WTC11 (cell line): ENCODE data around the gene CHORDC1. TPM values are rescaled to one million over a fixed set of nuclear protein-coding genes. Genes with fewer than 3 reads are reported as not detected.
"Not testable (repeated sequence)": the region's sequence is repeated elsewhere in the genome, so short reads cannot be mapped to it uniquely, and the experiment has no call there.

Experiments used
- ATAC-seq: fragments of 200-7000 bp; cut with Tn5 transposase; 2 replicates; pipeline ENCODE4 v1.10.0; 2021; ENCODE audit warnings: mild to moderate bottlenecking, moderate library complexity
- CTCF ChIA-PET: fragments of 300-600 bp; sonication (Branson Sonifier 250); formaldehyde crosslinking; loops from one replicate; lab custom pipeline; 2021; ENCODE audit warnings: antibody characterized with exemption; lab: Charles Lee
- POLR2A ChIA-PET: fragments of 350-600 bp; sonication (Branson Sonifier 250); formaldehyde crosslinking; loops from one replicate; lab custom pipeline; 2021; ENCODE audit warnings: antibody characterized with exemption; lab: Charles Lee
- DNase-seq: peaks from one replicate; pipeline ENCODE4 v3.0.0; 2021; ENCODE audit warnings: low spot score
- H3K27ac Mint-ChIP-seq: 2 replicates; pipeline ENCODE4 v1.8.0; 2021; ENCODE audit warnings: mixed read lengths
- H3K27me3 Mint-ChIP-seq: 2 replicates; pipeline ENCODE4 v1.8.0; 2021; ENCODE audit warnings: low read depth, mild to moderate bottlenecking, moderate library complexity, mixed read lengths
- H3K36me3 Mint-ChIP-seq: 2 replicates; pipeline ENCODE4 v1.8.0; 2021; ENCODE audit warnings: mixed read lengths
- H3K4me1 Mint-ChIP-seq: 2 replicates; pipeline ENCODE4 v1.8.0; 2022; ENCODE audit warnings: mixed read lengths
- H3K4me3 Mint-ChIP-seq: 2 replicates; pipeline ENCODE4 v1.8.0; 2021; ENCODE audit warnings: mild to moderate bottlenecking, moderate library complexity, mixed read lengths
- H3K9me3 Mint-ChIP-seq: 2 replicates; pipeline ENCODE4 v1.8.0; 2021; ENCODE audit warnings: mixed read lengths
- ELF4 ChIP-seq: sonication (generic); formaldehyde crosslinking; IDR thresholded peaks from 2 replicates; pipeline ENCODE4 v1.8.1; 2022; ENCODE audit warnings: low read depth, mild to moderate bottlenecking, moderate library complexity, missing genetic modification reagents
- GTF2I ChIP-seq: fragments of 250-450 bp; sonication (Bioruptor Pico); conservative IDR thresholded peaks from 2 replicates; pipeline ENCODE4 v1.4.0; 2021; ENCODE audit warnings: mild to moderate bottlenecking
- HMGA2 ChIP-seq: fragments of 250-450 bp; sonication (Bioruptor Pico); IDR thresholded peaks from 2 replicates; pipeline ENCODE4 v1.4.0; 2021; ENCODE audit warnings: mild to moderate bottlenecking, moderate library complexity
- HMGXB4 ChIP-seq: sonication (generic); formaldehyde crosslinking; IDR thresholded peaks from 2 replicates; pipeline ENCODE4 v1.8.1; 2023; ENCODE audit warnings: mild to moderate bottlenecking, moderate library complexity, missing genetic modification reagents
- IRF2 ChIP-seq: sonication (generic); formaldehyde crosslinking; IDR thresholded peaks from 2 replicates; pipeline ENCODE4 v1.8.0; 2022; ENCODE audit warnings: low read depth, missing genetic modification reagents, borderline replicate concordance
- JUN ChIP-seq: sonication (generic); formaldehyde crosslinking; IDR thresholded peaks from 2 replicates; pipeline ENCODE4 v1.8.0; 2023; ENCODE audit warnings: mild to moderate bottlenecking, missing genetic modification reagents
- NR1H2 ChIP-seq: sonication (generic); formaldehyde crosslinking; IDR thresholded peaks from 2 replicates; pipeline ENCODE4 v1.9.0; 2021; ENCODE audit warnings: mild to moderate bottlenecking, moderate library complexity, missing genetic modification reagents
- SP1 ChIP-seq: sonication (generic); formaldehyde crosslinking; conservative IDR thresholded peaks from 2 replicates; pipeline ENCODE4 v1.8.1; 2022; ENCODE audit warnings: missing genetic modification reagents
- ZNF138 ChIP-seq: sonication (generic); formaldehyde crosslinking; conservative IDR thresholded peaks from 2 replicates; pipeline ENCODE4 v1.8.1; 2022; ENCODE audit warnings: mild to moderate bottlenecking, moderate library complexity, missing genetic modification reagents
- ZNF317 ChIP-seq: sonication (generic); formaldehyde crosslinking; IDR thresholded peaks from 2 replicates; pipeline ENCODE4 v1.8.1; 2023; ENCODE audit warnings: low read depth, mild to moderate bottlenecking, moderate library complexity, missing genetic modification reagents, borderline replicate concordance
- ZNF396 ChIP-seq: fragments of 250-450 bp; sonication (Bioruptor Pico); IDR thresholded peaks from 2 replicates; pipeline ENCODE4 v1.8.0; 2021; ENCODE audit warnings: mild to moderate bottlenecking, moderate library complexity, borderline replicate concordance
- ZNF532 ChIP-seq: fragments of 250-450 bp; sonication (Bioruptor Pico); IDR thresholded peaks from 2 replicates; pipeline ENCODE4 v1.9.0; 2021; ENCODE audit warnings: mild to moderate bottlenecking, borderline replicate concordance
- total RNA-seq: library from RNA; stranded (reverse); gene quantifications from 3 replicates; pipeline ENCODE4 v1.2.3, GENCODE V29; 2021
- TF ChIP-seq, protein P1 (sequence below): sonication (generic); formaldehyde crosslinking; IDR thresholded peaks from 2 replicates; pipeline ENCODE4 v1.8.1; 2022; ENCODE audit warnings: low read depth, missing genetic modification reagents, borderline replicate concordance
- TF ChIP-seq, protein P2 (sequence below): sonication (generic); formaldehyde crosslinking; IDR thresholded peaks from 2 replicates; pipeline ENCODE4 v1.8.0; 2023; ENCODE audit warnings: mild to moderate bottlenecking, missing genetic modification reagents
- TF ChIP-seq, protein P3 (sequence below): fragments of 200-600 bp; IDR thresholded peaks from 2 replicates; pipeline ENCODE4 v1.8.0; 2022; ENCODE audit warnings: antibody characterized with exemption
- TF ChIP-seq, protein P4 (sequence below): fragments of 250-450 bp; sonication (Bioruptor Pico); IDR thresholded peaks from 2 replicates; pipeline ENCODE4 v1.9.0; 2021; ENCODE audit warnings: mild to moderate bottlenecking
- TF ChIP-seq, protein P5 (sequence below): sonication (generic); formaldehyde crosslinking; IDR thresholded peaks from 2 replicates; pipeline ENCODE4 v1.8.1; 2022; ENCODE audit warnings: low read depth, mild to moderate bottlenecking, moderate library complexity, missing genetic modification reagents, borderline replicate concordance

The CHORDC1 gene
- total RNA-seq, 1 experiment from 2014 or later: 71.8 TPM

DNA sequence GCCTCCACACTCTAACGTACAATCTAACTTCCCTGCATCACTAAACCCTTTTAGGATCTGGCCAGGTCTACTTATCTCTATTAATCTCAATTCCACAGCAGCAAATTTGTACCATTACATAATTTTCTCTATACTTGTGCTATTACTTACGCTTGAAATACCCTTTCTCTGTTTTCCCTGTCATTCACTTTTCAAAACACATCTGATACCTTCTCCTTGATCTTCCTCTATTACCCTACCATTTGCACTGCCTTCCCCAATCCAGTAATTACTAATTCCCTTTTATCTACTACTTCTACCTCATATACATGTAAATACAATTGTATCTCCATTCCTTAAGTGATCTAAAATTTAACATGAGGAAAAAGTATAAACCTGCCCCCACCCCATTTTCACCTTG is 14.0 kb downstream of the CHORDC1 start:
- H3K36me3 Mint-ChIP-seq: peaks cover 65% of the 10 kb centered on the region
- no peaks in the 10 kb centered on the region for H3K9me3 Mint-ChIP-seq
- DNase-seq: no peak
- H3K27ac Mint-ChIP-seq: no peak overlapping the region
- no peak overlapping the region for H3K4me3 Mint-ChIP-seq
- ChIA-PET POLR2A (no interaction called here), CTCF (interaction anchor here (0.8 kb wide), 1 partner anchor 10 kb away, joined by 3 read pairs; no protein-coding TSS in a partner anchor)
- H3K4me1 Mint-ChIP-seq: no peaks in the 10 kb centered on the region
- no peak for TF ChIP-seq ZNF396
- TF ChIP-seq SP1 (CRISPR knock-in tag): no peak
- TF ChIP-seq HMGA2: no peak
- TF ChIP-seq IRF2 (CRISPR knock-in tag): no peak
- TF ChIP-seq NR1H2: no peak
- TF ChIP-seq, protein P1, sequence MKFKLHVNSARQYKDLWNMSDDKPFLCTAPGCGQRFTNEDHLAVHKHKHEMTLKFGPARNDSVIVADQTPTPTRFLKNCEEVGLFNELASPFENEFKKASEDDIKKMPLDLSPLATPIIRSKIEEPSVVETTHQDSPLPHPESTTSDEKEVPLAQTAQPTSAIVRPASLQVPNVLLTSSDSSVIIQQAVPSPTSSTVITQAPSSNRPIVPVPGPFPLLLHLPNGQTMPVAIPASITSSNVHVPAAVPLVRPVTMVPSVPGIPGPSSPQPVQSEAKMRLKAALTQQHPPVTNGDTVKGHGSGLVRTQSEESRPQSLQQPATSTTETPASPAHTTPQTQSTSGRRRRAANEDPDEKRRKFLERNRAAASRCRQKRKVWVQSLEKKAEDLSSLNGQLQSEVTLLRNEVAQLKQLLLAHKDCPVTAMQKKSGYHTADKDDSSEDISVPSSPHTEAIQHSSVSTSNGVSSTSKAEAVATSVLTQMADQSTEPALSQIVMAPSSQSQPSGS (CRISPR knock-in tag): no peak
- no peak for TF ChIP-seq ZNF532 (CRISPR knock-in tag)
- TF ChIP-seq, protein P2, sequence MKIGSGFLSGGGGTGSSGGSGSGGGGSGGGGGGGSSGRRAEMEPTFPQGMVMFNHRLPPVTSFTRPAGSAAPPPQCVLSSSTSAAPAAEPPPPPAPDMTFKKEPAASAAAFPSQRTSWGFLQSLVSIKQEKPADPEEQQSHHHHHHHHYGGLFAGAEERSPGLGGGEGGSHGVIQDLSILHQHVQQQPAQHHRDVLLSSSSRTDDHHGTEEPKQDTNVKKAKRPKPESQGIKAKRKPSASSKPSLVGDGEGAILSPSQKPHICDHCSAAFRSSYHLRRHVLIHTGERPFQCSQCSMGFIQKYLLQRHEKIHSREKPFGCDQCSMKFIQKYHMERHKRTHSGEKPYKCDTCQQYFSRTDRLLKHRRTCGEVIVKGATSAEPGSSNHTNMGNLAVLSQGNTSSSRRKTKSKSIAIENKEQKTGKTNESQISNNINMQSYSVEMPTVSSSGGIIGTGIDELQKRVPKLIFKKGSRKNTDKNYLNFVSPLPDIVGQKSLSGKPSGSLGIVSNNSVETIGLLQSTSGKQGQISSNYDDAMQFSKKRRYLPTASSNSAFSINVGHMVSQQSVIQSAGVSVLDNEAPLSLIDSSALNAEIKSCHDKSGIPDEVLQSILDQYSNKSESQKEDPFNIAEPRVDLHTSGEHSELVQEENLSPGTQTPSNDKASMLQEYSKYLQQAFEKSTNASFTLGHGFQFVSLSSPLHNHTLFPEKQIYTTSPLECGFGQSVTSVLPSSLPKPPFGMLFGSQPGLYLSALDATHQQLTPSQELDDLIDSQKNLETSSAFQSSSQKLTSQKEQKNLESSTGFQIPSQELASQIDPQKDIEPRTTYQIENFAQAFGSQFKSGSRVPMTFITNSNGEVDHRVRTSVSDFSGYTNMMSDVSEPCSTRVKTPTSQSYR: no peak
- no peak for TF ChIP-seq ZNF317
- TF ChIP-seq HMGXB4: no peak
- no peaks in the 10 kb centered on the region for H3K27me3 Mint-ChIP-seq
- no peak for ATAC-seq

DNA sequence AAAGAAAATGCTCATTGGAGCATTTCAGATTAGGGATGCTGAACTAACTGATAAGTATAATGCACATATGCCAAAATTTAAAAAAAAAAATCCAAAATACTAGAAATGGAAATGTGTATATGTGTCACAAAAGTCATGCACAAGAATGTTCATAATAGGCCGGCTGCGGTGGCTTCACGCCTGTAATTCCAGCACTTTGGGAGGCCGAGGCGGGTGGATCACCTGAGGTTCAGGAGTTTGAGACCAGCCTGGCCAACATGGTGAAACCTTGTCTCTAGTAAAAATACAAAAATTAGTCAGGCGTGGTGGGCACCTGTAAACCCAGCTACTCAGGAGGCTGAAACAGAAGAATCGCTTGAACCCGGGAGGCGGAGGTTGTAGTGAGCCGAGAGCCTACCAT is 14.9 kb downstream of the CHORDC1 start:
- DNase-seq, POLR2A ChIA-PET, H3K4me3 Mint-ChIP-seq, ATAC-seq, H3K9me3 Mint-ChIP-seq, H3K4me1 Mint-ChIP-seq, H3K27me3 Mint-ChIP-seq, H3K27ac Mint-ChIP-seq, CTCF ChIA-PET: not testable (repeated sequence)
- H3K36me3 Mint-ChIP-seq: peaks cover 64% of the 10 kb centered on the region

DNA sequence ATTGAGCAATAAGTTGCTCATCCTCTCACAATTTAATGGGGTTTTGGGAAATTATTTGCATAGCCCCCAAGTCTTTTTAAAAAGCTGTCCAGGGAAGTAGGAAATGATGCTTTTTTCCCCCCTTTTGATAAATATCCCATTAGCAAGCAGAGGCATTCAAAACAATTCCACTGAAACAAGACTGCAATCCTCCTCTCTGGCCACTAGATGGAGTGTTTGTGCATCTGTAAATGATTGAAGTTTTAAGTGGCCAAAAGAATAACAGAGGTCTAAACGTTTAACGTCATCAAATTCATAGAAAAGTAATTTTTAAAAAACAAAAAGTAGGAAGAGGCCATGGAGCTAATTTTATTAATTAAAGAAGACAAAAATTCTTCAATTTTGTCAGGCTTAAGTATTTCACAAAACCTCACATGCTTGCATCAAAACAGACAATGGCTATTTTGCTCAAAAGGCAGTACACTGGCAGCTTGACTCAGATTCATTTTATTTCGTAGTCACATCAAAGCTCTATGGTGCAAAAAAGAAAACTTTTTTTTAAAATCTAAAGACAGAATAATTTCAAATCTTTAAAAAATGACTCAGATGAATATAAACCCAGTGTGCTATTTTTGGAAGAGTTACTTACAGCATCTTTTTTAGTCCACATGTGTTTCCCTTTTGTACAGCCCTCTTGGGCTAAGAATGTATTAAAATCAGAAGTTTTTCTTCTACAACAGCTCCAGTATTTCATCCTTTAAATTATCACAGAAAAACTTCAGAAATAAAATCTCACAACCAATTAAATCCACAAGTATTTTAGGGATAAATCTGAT is 17.8 kb downstream of the CHORDC1 start:
- no peaks in the 10 kb centered on the region for H3K4me1 Mint-ChIP-seq
- ATAC-seq: no peak; the same call in 1 of the 2 replicates
- no peak for TF ChIP-seq GTF2I (CRISPR knock-in tag)
- TF ChIP-seq, protein P3, sequence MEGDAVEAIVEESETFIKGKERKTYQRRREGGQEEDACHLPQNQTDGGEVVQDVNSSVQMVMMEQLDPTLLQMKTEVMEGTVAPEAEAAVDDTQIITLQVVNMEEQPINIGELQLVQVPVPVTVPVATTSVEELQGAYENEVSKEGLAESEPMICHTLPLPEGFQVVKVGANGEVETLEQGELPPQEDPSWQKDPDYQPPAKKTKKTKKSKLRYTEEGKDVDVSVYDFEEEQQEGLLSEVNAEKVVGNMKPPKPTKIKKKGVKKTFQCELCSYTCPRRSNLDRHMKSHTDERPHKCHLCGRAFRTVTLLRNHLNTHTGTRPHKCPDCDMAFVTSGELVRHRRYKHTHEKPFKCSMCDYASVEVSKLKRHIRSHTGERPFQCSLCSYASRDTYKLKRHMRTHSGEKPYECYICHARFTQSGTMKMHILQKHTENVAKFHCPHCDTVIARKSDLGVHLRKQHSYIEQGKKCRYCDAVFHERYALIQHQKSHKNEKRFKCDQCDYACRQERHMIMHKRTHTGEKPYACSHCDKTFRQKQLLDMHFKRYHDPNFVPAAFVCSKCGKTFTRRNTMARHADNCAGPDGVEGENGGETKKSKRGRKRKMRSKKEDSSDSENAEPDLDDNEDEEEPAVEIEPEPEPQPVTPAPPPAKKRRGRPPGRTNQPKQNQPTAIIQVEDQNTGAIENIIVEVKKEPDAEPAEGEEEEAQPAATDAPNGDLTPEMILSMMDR: peak; percentile 76
- TF ChIP-seq ELF4 (CRISPR knock-in tag): no peak
- TF ChIP-seq, protein P4, sequence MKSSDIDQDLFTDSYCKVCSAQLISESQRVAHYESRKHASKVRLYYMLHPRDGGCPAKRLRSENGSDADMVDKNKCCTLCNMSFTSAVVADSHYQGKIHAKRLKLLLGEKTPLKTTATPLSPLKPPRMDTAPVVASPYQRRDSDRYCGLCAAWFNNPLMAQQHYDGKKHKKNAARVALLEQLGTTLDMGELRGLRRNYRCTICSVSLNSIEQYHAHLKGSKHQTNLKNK (CRISPR knock-in tag): no peak
- no peak for TF ChIP-seq JUN
- no peak for TF ChIP-seq ZNF138 (CRISPR knock-in tag)
- TF ChIP-seq, protein P5, sequence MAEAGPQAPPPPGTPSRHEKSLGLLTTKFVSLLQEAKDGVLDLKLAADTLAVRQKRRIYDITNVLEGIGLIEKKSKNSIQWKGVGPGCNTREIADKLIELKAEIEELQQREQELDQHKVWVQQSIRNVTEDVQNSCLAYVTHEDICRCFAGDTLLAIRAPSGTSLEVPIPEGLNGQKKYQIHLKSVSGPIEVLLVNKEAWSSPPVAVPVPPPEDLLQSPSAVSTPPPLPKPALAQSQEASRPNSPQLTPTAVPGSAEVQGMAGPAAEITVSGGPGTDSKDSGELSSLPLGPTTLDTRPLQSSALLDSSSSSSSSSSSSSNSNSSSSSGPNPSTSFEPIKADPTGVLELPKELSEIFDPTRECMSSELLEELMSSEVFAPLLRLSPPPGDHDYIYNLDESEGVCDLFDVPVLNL (CRISPR knock-in tag): no peak

More for the DNA sequence above, 17.8 kb downstream of the CHORDC1 start:
- Mint-ChIP-seq H3K27me3 (no peaks in the 10 kb centered on the region), H3K36me3 (peaks cover 63% of the 10 kb centered on the region), H3K27ac (peak overlapping the region; percentile 37; the same call in 1 of the 2 replicates), H3K4me3 (no peak overlapping the region), H3K9me3 (no peaks in the 10 kb centered on the region)
- ChIA-PET POLR2A (no interaction called here), CTCF (interaction anchor here (1.0 to 1.5 kb wide), 2 partner anchors 13 to 42 kb away, joined by 3 to 10 read pairs; no protein-coding TSS in a partner anchor)
- no peak for DNase-seq
